ENCODE data around the gene TECPR2. TPM values are rescaled to one million over a fixed set of nuclear protein-coding genes. Genes with fewer than 3 reads are reported as not detected.

The TECPR2 gene
- total RNA-seq, 1 donor from 2014 or later, result 5.1 TPM

- no peak for DNase-seq (ENCODE audit: low read depth)
- TF ChIP-seq CTCF (conservative IDR thresholded peaks at IDR 0.05; ENCODE audit: low read depth, low read length), result no peak
- H3K4me3 ChIP-seq (ENCODE audit: low read depth, low read length), result no peak overlapping the region
Observed at GRCh38 chr14:102424923-102425322, 62.2 kb downstream of the TECPR2 start.

GRCh38 chr14:102426796-102427195 is 64.1 kb downstream of the TECPR2 start:
- no peak for TF ChIP-seq CTCF (conservative IDR thresholded peaks at IDR 0.05; ENCODE audit: low read depth, low read length)
- no peak for DNase-seq (ENCODE audit: low read depth)
- H3K4me3 ChIP-seq (ENCODE audit: low read depth, low read length), result no peak overlapping the region

GRCh38 chr14:102427642-102428041 is 64.9 kb downstream of the TECPR2 start:
- H3K4me3 ChIP-seq (ENCODE audit: low read depth, low read length), result no peak overlapping the region
- no peak for TF ChIP-seq CTCF (conservative IDR thresholded peaks at IDR 0.05; ENCODE audit: low read depth, low read length)
- no peak for DNase-seq (ENCODE audit: low read depth)

- H3K4me3 ChIP-seq (ENCODE audit: low read depth, low read length), result no peak overlapping the region
- TF ChIP-seq CTCF (conservative IDR thresholded peaks at IDR 0.05; ENCODE audit: low read depth, low read length), result no peak
- no peak for DNase-seq (ENCODE audit: low read depth)
Observed at GRCh38 chr14:102430212-102430908, 67.6 kb downstream of the TECPR2 start.

GRCh38 chr14:102431751-102432150 is 69.0 kb downstream of the TECPR2 start:
- no peak for DNase-seq (ENCODE audit: low read depth)
- no peak for TF ChIP-seq CTCF (conservative IDR thresholded peaks at IDR 0.05; ENCODE audit: low read depth, low read length)

GRCh38 chr14:102434647-102435175 is 72.0 kb downstream of the TECPR2 start:
- no peak overlapping the region for H3K4me3 ChIP-seq (ENCODE audit: low read depth, low read length)
- no peak for TF ChIP-seq CTCF (conservative IDR thresholded peaks at IDR 0.05; ENCODE audit: low read depth, low read length)

More at GRCh38 chr14:102431751-102432150, 69.0 kb downstream of the TECPR2 start:
- no peak overlapping the region for H3K4me3 ChIP-seq (ENCODE audit: low read depth, low read length)

More at GRCh38 chr14:102434647-102435175, 72.0 kb downstream of the TECPR2 start:
- DNase-seq (ENCODE audit: low read depth), result no peak

Measured in epithelial cell of proximal tubule (primary cell).